Endothelial cell of umbilical vein (primary cell): ENCODE measurements around the gene PGGHG. TPM values are rescaled to one million over a fixed set of nuclear protein-coding genes. Genes with fewer than 3 reads are reported as not detected.

Experiments used
- BruUV-seq: library from RNA; stranded (reverse); fragments of 400-500 nt; replicated peaks from 2 replicates; lab custom pipeline; 2021; lab: Mats Ljungman, UMichigan
- CTCF ChIA-PET: fragments of 300-600, 350-600 bp; sonication (Branson Sonifier 250); formaldehyde crosslinking; loops from one replicate; lab custom pipeline; 2021; ENCODE audit warnings: antibody characterized with exemption, inconsistent platforms; lab: Charles Lee
- POLR2A ChIA-PET: fragments of 300-600, 350-600 bp; sonication (Branson Sonifier 250); formaldehyde crosslinking; loops from one replicate; lab custom pipeline; 2021; ENCODE audit warnings: antibody characterized with exemption, inconsistent platforms; lab: Charles Lee
- DNase-seq: peaks from one replicate; pipeline ENCODE4 v3.0.0-alpha.2; 2011; ENCODE audit warnings: low read depth, low spot score
- FAIRE-seq: peaks from 2 replicates; lab custom pipeline; 2011; peaks lifted over from hg19 to GRCh38; lab: Jason Lieb, UNC
- H2AFZ ChIP-seq: 2 replicates; pipeline ENCODE4 v1.6.0; 2012; ENCODE audit warnings: low read depth, low read length, control low read depth, inconsistent platforms
- H3K27ac ChIP-seq: 2 replicates; pipeline ENCODE4 v1.5.1; 2011; ENCODE audit warnings: low read depth, mild to moderate bottlenecking, control low read depth, low read length, moderate library complexity; ENCODE audit not compliant: insufficient read depth
- H3K27me3 ChIP-seq, 2 experiments: 2 replicates each; pipeline versions ENCODE4 v1.6.0 to v1.6.1; 2011; ENCODE audit warnings: low read length in 2 of 2, mixed read lengths in 1 of 2; ENCODE audit not compliant: control insufficient read depth in 2 of 2, insufficient read depth in 2 of 2
- H3K36me3 ChIP-seq, 2 experiments: 2 replicates in 1 of 2; 3 replicates in 1 of 2; pipeline ENCODE4 v1.5.1; 2011; ENCODE audit warnings: low read length in 2 of 2, mild to moderate bottlenecking in 1 of 2, moderate library complexity in 1 of 2; ENCODE audit not compliant: control insufficient read depth in 2 of 2, insufficient read depth in 2 of 2; ENCODE audit errors: extremely low read depth in 1 of 2
- H3K4me1 ChIP-seq: 3 replicates; pipeline ENCODE4 v1.5.1; 2011; ENCODE audit warnings: mild to moderate bottlenecking, low read length; ENCODE audit not compliant: control insufficient read depth, insufficient read depth; ENCODE audit errors: extremely low read depth
- H3K4me2 ChIP-seq: 2 replicates; pipeline ENCODE4 v1.6.1; 2011; ENCODE audit warnings: low read length, control low read depth, mixed read lengths; ENCODE audit not compliant: insufficient read depth
- H3K4me3 ChIP-seq, 3 experiments: fragments of 200-600 bp in 1 of 3; sonication (generic), shearing (Covaris generic) in 1 of 3; replicated peaks in 1 of 3; 2 replicates each; pipeline ENCODE4 v1.5.1; 2011 to 2016; ENCODE audit warnings: control low read depth in 3 of 3, low read length in 3 of 3, mild to moderate bottlenecking in 2 of 3, inconsistent platforms in 1 of 3, low read depth in 1 of 3, moderate library complexity in 1 of 3; ENCODE audit not compliant: insufficient read depth in 1 of 3
- H3K79me2 ChIP-seq: 2 replicates; pipeline ENCODE4 v1.6.0; 2012; ENCODE audit warnings: low read length, inconsistent platforms; ENCODE audit not compliant: control insufficient read depth, insufficient read depth
- H3K9ac ChIP-seq: replicated peaks from 2 replicates; pipeline ENCODE3; 2011; ENCODE audit warnings: low read length, control low read depth; ENCODE audit not compliant: insufficient read depth; ENCODE audit errors: extremely low read depth
- H3K9me1 ChIP-seq: replicated peaks from 3 replicates; pipeline ENCODE4 v1.6.0; 2011; ENCODE audit warnings: mild to moderate bottlenecking, low read length; ENCODE audit not compliant: control insufficient read depth, insufficient read depth; ENCODE audit errors: extremely low read depth
- H3K9me3 ChIP-seq: replicated peaks from 2 replicates; pipeline ENCODE4 v1.5.1; 2012; ENCODE audit warnings: low read length, inconsistent platforms; ENCODE audit not compliant: control insufficient read depth, insufficient read depth
- H4K20me1 ChIP-seq: replicated peaks from 2 replicates; pipeline ENCODE3; 2011; ENCODE audit warnings: mild to moderate bottlenecking, low read length; ENCODE audit not compliant: control insufficient read depth, insufficient read depth; ENCODE audit errors: extremely low read depth
- EZH2 ChIP-seq: IDR thresholded peaks from 2 replicates; pipeline ENCODE4 v1.6.1; 2012; ENCODE audit warnings: borderline replicate concordance, low read depth, mild to moderate bottlenecking, moderate library complexity, low read length, inconsistent platforms; ENCODE audit not compliant: severe bottlenecking
- FOS ChIP-seq: IDR thresholded peaks from 2 replicates; pipeline ENCODE4 v1.6.1; 2011; ENCODE audit warnings: mild to moderate bottlenecking, low read length, moderate library complexity, borderline replicate concordance; ENCODE audit not compliant: insufficient read depth
- GATA2 ChIP-seq: IDR thresholded peaks from 2 replicates; pipeline ENCODE4 v1.7.0; 2011; ENCODE audit warnings: low read depth, mild to moderate bottlenecking, moderate library complexity, mixed read lengths, low read length; ENCODE audit not compliant: insufficient read length, insufficient read depth
- JUN ChIP-seq: IDR thresholded peaks from 2 replicates; pipeline ENCODE4 v1.6.1; 2011; ENCODE audit warnings: borderline replicate concordance, low read depth; ENCODE audit not compliant: insufficient read length, insufficient read depth
- MYC ChIP-seq: IDR thresholded peaks from one replicate; pipeline ENCODE4 v1.6.1; 2011; ENCODE audit warnings: mild to moderate bottlenecking, low read depth, low read length
- POLR2A ChIP-seq: IDR thresholded peaks from 2 replicates; pipeline ENCODE4 v1.6.1; 2012; ENCODE audit warnings: low read depth, mild to moderate bottlenecking, control low read depth, low read length
- POLR2AphosphoS5 ChIP-seq: IDR thresholded peaks from 2 replicates; pipeline ENCODE4 v1.6.1; 2012; ENCODE audit warnings: low read depth, mild to moderate bottlenecking, control low read depth, low read length, moderate library complexity; ENCODE audit not compliant: insufficient read depth
- dilution Hi-C: fragments of 300-500 bp; cut with MboI; formaldehyde crosslinking; loops from one replicate; pipeline ENCODE4 v1.15.0; 2019; ENCODE audit warnings: low sequenced_read_pairs; ENCODE audit not compliant: extremely low pct_ligation_motif_present
- intact Hi-C: fragments of 100-400 bp; cut with micrococcal nuclease; formaldehyde crosslinking; loops from one replicate; pipeline ENCODE4 v1.10.0; 2022
- polyA plus RNA-seq, 4 experiments: library from polyadenylated mRNA; depleted of rRNA in 3 of 4; stranded (reverse) in 3 of 4; unstranded in 1 of 4; fragments of >200 nt; gene quantifications; 2 replicates each; pipeline versions ENCODE4 v1.2.1 to v1.2.3, GENCODE V29; 2011 to 2012; ENCODE audit warnings: missing spikeins in 1 of 4
- total RNA-seq: library from RNA; stranded (reverse); gene quantifications from 2 replicates; pipeline ENCODE4 v1.2.3, GENCODE V29; 2021
- TF ChIP-seq, protein P1 (sequence below), 2 donors: IDR thresholded peaks; 1 replicate in 1 of 2; 2 replicates in 1 of 2; pipeline ENCODE4 v1.5.1; 2011; ENCODE audit warnings: low read length in 2 of 2, mild to moderate bottlenecking in 2 of 2, moderate library complexity in 2 of 2, control low read depth in 1 of 2, inconsistent platforms in 1 of 2, low read depth in 1 of 2; ENCODE audit not compliant: insufficient read depth in 1 of 2; ENCODE audit errors: extremely low read depth in 1 of 2
- TF ChIP-seq, protein P2 (sequence below): IDR thresholded peaks from 2 replicates; pipeline ENCODE4 v1.6.1; 2011; ENCODE audit not compliant: insufficient read depth, insufficient read length

The PGGHG gene
- total and polyA plus RNA-seq, 2 donors (not counting 3 experiments of a cell fraction or from before 2014, with no cell fraction given), result 31.6 to 42.4 TPM

DNA sequence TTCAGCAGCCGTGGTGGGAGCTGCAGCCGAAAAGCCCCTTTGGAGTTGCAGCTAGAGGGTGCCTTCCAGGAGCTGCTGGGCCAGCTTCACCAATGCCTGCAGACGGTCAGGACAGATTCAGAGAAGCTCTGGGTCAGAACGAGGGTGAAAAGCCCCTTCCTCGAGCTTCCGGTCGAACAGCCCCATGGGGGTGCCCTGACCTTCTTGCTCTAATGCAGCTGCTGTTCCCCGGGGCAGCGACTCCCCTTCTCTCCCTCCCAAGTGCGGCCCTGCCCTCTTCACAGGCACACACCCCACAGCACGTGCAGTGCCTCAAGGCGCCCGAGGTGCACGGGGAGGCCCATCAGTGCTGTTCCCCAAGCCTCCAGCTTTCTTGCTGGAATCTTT, 41.4 kb downstream of the PGGHG start:
- FAIRE-seq (no peak), DNase-seq (no peak)
- H3K9me1 ChIP-seq, result no peaks in the 10 kb centered on the region
- no peaks in the 10 kb centered on the region for H4K20me1 ChIP-seq
- H3K27me3 ChIP-seq, result no peaks in the 10 kb centered on the region
- H3K4me1 ChIP-seq, result peaks cover 16% of the 10 kb centered on the region
- H3K27ac ChIP-seq, result no peak overlapping the region
- no peak overlapping the region for H3K9ac ChIP-seq
- dilution Hi-C loops (no loop called here), intact Hi-C loops (no loop called here)
- no peaks in the 10 kb centered on the region for H3K9me3 ChIP-seq
- no peak overlapping the region for H3K4me3 ChIP-seq
- H3K36me3 ChIP-seq, result no peaks in the 10 kb centered on the region
- POLR2A ChIA-PET, result no interaction called here
- H3K79me2 ChIP-seq, result no peaks in the 10 kb centered on the region
- TF ChIP-seq, protein P1, sequence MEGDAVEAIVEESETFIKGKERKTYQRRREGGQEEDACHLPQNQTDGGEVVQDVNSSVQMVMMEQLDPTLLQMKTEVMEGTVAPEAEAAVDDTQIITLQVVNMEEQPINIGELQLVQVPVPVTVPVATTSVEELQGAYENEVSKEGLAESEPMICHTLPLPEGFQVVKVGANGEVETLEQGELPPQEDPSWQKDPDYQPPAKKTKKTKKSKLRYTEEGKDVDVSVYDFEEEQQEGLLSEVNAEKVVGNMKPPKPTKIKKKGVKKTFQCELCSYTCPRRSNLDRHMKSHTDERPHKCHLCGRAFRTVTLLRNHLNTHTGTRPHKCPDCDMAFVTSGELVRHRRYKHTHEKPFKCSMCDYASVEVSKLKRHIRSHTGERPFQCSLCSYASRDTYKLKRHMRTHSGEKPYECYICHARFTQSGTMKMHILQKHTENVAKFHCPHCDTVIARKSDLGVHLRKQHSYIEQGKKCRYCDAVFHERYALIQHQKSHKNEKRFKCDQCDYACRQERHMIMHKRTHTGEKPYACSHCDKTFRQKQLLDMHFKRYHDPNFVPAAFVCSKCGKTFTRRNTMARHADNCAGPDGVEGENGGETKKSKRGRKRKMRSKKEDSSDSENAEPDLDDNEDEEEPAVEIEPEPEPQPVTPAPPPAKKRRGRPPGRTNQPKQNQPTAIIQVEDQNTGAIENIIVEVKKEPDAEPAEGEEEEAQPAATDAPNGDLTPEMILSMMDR (IDR thresholded peaks at IDR 0.05; ENCODE audit: extremely low read depth in 1 of 2, insufficient read depth in 1 of 2, low read depth in 1 of 2, low read length in 2 of 2), result no peak
- TF ChIP-seq GATA2 (no peak), JUN (no peak), FOS (no peak), MYC (no peak), EZH2 (no peak), POLR2AphosphoS5 (no peak), POLR2A (no peak)
- TF ChIP-seq, protein P2, sequence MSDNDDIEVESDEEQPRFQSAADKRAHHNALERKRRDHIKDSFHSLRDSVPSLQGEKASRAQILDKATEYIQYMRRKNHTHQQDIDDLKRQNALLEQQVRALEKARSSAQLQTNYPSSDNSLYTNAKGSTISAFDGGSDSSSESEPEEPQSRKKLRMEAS, result no peak
- no peak overlapping the region for H2AFZ ChIP-seq
- BruUV-seq, result no TSS peak
- CTCF ChIA-PET, result interaction anchor here (1.6 kb wide), 1 partner anchor 10 kb away, joined by 3 read pairs; no protein-coding TSS in a partner anchor
- H3K4me2 ChIP-seq, result no peak overlapping the region
